Spinal cord (tissue), 10 donors: ENCODE results near the gene WDR81. TPM values are rescaled to one million over a fixed set of nuclear protein-coding genes. Genes with fewer than 3 reads are reported as not detected.
"Not testable (repeated sequence)": the region's sequence is repeated elsewhere in the genome, so short reads cannot be mapped to it uniquely, and the experiment has no call there.

ENCODE experiments used
- DNase-seq, 6 donors: peaks; one replicate each; pipeline versions ENCODE4 v3.0.0 to v3.0.0-alpha.2; 2013 to 2015; ENCODE audit warnings: low spot score in 6 of 6, low read depth in 4 of 6
- H3K27ac ChIP-seq: one replicate; pipeline ENCODE4 v1.5.1; 2013; ENCODE audit warnings: low read depth, low read length, control low read depth
- H3K27me3 ChIP-seq: one replicate; pipeline ENCODE4 v1.6.1; 2013; ENCODE audit warnings: low read length; ENCODE audit not compliant: control insufficient read depth, insufficient read depth
- H3K36me3 ChIP-seq: one replicate; pipeline ENCODE4 v1.6.1; 2013; ENCODE audit warnings: low read length; ENCODE audit not compliant: control insufficient read depth, insufficient read depth
- H3K4me1 ChIP-seq: one replicate; pipeline ENCODE4 v1.6.1; 2013; ENCODE audit warnings: low read length; ENCODE audit not compliant: control insufficient read depth, insufficient read depth
- H3K4me3 ChIP-seq: one replicate; pipeline ENCODE4 v1.5.1; 2013; ENCODE audit warnings: low read depth, low read length, control low read depth
- H3K9me3 ChIP-seq: one replicate; pipeline ENCODE4 v1.6.1; 2013; ENCODE audit warnings: low read length; ENCODE audit not compliant: control insufficient read depth, insufficient read depth
- WGBS: methylation state at CpG from one replicate; pipeline ENCODE4 v1.1.5; 2013; ENCODE audit warnings: missing lambda C conversion rate; ENCODE audit not compliant: insufficient coverage; 5-methylcytosine and 5-hydroxymethylcytosine counted together
- polyA plus RNA-seq, 2 donors: library from polyadenylated mRNA; unstranded; fragments of 120-200 nt; gene quantifications; one replicate each; pipeline ENCODE4 v1.2.1, GENCODE V29; 2013; ENCODE audit not compliant: insufficient read length in 2 of 2
- total RNA-seq, 2 donors: library from RNA; depleted of rRNA in 1 of 2; stranded (reverse); fragments of 120-200 nt in 1 of 2; fragments of >200 nt in 1 of 2; gene quantifications; one replicate each; pipeline versions ENCODE4 v1.2.3 to v1.2.4, GENCODE V29; 2013 to 2014
- donor health status: healthy.

The WDR81 gene
- total and polyA plus RNA-seq, 4 donors: 9.9 to 17.0 (median 13.9) TPM

- H3K27ac ChIP-seq: peak overlapping the region; percentile 36
- WGBS: 52% methylated on average over 4 of the region's 5 CpGs
- no peaks in the 10 kb centered on the region for H3K27me3 ChIP-seq
- H3K36me3 ChIP-seq: no peaks in the 10 kb centered on the region
- no peaks in the 10 kb centered on the region for H3K9me3 ChIP-seq
- H3K4me1 ChIP-seq: no peaks in the 10 kb centered on the region
- DNase-seq: no peak
- no peak overlapping the region for H3K4me3 ChIP-seq
Observed at GRCh38 chr17:1697681-1698080, 26.8 kb upstream of the WDR81 start.

DNA sequence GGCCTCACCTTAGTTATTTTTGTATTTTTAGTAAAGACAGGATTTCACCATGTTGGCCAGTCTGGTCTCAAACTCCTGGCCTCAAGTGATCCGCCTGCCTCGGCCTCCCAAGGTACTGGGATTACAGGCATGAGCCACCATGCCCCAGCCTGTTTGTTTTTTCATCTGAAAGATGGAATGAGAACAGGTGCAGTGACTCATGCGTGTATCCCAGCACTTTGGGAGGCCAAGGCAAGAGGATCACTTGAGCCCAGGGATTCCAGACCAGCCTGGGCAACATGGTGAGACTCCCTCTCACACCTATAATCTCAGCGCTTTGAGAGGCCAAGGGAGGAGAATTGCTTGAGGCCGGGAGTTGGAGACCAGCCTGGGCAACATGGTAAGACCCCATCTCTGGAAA lies 24.6 kb upstream of the WDR81 start:
- WGBS: 78% methylated on average over 2 of the region's 5 CpGs
- not testable (repeated sequence) for H3K4me1 ChIP-seq, DNase-seq, H3K27ac ChIP-seq, H3K36me3 ChIP-seq, H3K4me3 ChIP-seq, H3K27me3 ChIP-seq, H3K9me3 ChIP-seq

GRCh38 chr17:1703063-1703462 lies 21.4 kb upstream of the WDR81 start:
- Histone ChIP-seq H3K27ac (no peak overlapping the region), H3K36me3 (peaks cover 5% of the 10 kb centered on the region), H3K27me3 (peaks cover 6% of the 10 kb centered on the region), H3K9me3 (no peaks in the 10 kb centered on the region), H3K4me3 (no peak overlapping the region), H3K4me1 (no peaks in the 10 kb centered on the region)
- 54% methylated on average over 3 of the region's 4 CpGs for WGBS
- DNase-seq: no peak

DNA sequence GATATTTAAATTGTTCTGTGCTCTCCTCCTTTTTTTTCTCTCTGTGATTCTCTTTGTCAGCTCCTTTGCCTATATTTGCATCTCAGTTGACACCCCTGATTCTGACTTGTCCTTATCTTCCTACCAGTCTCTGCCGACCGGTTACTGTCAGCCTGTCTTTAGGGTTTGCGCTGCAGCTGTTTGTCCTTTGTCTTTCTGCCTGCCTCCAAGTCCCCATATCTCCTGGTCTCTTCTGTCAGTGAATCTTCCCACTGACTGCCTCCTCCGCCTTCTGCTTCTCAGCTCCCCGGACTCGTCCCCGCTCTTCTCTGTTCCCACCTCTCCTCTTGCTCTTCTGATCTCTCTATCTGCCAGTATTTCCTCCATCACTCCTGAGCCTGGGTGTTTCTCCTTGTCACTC lies 19.5 kb upstream of the WDR81 start:
- peaks cover 16% of the 10 kb centered on the region for H3K27me3 ChIP-seq
- 75% methylated on average over 7 of the region's 7 CpGs for WGBS
- H3K4me3 ChIP-seq: no peak overlapping the region
- H3K27ac ChIP-seq: no peak overlapping the region
- H3K9me3 ChIP-seq: no peaks in the 10 kb centered on the region
- DNase-seq: no peak
- peaks cover 7% of the 10 kb centered on the region for H3K4me1 ChIP-seq
- peaks cover 5% of the 10 kb centered on the region for H3K36me3 ChIP-seq

- WGBS: 79% methylated on average over 3 of the region's 5 CpGs
- Histone ChIP-seq H3K9me3 (no peaks in the 10 kb centered on the region), H3K36me3 (peaks cover 5% of the 10 kb centered on the region), H3K27me3 (peaks cover 21% of the 10 kb centered on the region), H3K4me1 (peaks cover 16% of the 10 kb centered on the region), H3K27ac (no peak overlapping the region), H3K4me3 (no peak overlapping the region)
- no peak for DNase-seq
Observed at GRCh38 chr17:1707107-1707506, 17.4 kb upstream of the WDR81 start.

DNA sequence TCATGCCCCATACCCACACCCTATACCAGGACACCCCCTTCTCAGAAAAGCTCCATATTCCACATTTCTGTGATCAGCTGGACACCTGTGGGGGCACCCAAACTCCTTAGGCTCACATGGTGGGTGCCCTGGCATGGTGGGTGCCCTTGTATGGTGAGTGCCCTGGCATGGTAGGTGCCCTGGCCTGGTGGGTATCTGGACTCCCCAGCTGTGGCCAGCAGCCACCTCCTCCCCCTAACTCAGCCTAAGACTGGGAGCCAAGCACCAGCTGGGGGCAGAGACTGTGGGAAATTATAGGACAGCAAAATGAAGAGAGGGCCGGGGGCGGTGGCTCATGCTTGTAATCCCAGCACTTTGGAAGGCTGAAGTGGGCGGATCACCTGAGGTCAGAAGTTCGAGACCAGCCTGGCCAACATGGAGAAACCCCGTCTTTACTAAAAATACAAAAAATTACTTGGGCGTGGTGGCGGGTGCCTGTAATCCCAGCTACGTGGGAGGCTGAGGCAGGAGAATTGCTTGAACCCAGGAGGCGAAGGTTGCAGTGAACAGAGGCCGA lies 15.6 kb upstream of the WDR81 start:
- Histone ChIP-seq H3K27me3 (peaks cover 21% of the 10 kb centered on the region), H3K36me3 (peaks cover 21% of the 10 kb centered on the region), H3K4me1 (peaks cover 20% of the 10 kb centered on the region)
- H3K9me3 ChIP-seq, DNase-seq, H3K27ac ChIP-seq, H3K4me3 ChIP-seq: not testable (repeated sequence)
- WGBS: 80% methylated on average over 7 of the region's 10 CpGs

DNA sequence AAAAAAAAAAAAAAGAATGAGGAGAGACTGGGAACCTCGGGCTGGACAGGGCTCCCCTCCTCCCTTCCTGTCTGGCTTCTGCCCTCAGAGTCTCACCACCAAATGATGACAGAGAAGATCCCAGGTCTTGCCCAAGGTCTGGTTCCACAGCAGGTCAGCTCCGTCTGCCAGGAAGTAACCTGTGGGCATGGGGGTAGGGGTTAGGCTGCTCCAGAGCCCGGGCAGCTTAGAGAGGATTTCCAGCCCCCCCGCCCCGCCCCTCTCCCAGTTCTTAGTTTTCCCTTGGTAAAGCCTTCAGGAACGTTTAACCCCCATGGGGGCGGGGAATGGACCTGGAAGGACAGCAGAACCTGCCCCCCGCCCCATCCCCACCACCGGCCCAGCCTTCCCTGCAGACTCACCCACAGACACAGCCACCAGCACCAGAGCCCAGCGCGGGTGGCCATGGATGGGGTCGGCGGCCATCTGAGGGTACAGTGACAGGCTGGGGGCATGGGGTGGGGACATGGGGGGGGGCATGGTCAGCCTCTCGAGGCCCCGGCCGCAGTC lies 15.0 kb upstream of the WDR81 start:
- H3K4me1 ChIP-seq: peaks cover 26% of the 10 kb centered on the region
- 10% methylated on average over 3 of the region's 16 CpGs for WGBS
- no peak overlapping the region for H3K27ac ChIP-seq
- H3K27me3 ChIP-seq: peaks cover 21% of the 10 kb centered on the region
- H3K36me3 ChIP-seq: peaks cover 27% of the 10 kb centered on the region
- no peak overlapping the region for H3K4me3 ChIP-seq
- H3K9me3 ChIP-seq: no peaks in the 10 kb centered on the region
- no peak for DNase-seq

DNA sequence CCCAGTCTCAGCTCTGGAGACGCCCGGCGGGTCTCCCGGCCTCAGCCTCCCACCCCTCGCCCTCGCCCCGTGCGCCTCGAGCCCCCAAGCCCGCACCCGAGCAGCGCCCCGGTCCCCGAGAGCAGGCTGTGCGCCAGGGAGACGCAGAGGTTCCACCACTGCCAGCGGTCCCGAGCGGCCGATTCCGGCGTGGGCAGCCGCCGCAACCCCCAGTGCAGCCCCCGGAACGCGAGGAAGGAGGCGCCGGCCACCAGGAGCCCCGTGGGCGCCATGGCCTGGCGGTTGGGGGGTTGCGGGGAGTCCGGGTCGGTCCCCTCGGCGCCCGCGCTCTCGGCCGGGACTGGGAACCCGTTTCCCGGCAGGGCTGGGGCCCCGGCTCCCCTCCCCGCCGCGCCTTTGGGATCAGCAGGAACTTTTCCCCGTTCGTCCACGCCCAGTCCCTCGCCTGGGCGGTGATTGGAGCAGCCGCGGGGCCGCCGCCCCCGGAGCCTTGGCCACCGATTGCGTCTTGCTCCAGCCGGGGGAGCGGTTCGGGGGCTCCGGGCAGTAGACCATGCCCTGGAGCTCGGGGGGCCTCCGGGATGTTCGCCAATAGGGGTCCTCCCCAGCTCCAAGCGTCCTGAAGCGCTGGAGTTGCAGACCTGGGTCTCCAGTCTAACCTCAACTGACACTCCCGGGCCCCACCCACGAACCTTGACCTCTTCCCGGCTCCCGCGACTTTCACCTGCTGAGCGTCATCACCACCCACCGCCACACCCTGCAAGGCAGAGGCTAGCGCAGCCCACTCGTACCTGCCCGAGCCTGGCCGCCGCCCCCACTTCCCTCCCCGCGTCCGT lies 14.3 kb upstream of the WDR81 start, which contains the start of gene TLCD2:
TLCD2 (minus strand) TSS at position 407 of the 836 bp plus-strand sequence; CDS start at position 272, 135 bp downstream.
- peaks cover 27% of the 10 kb centered on the region for H3K36me3 ChIP-seq
- H3K4me1 ChIP-seq: peaks cover 33% of the 10 kb centered on the region
- H3K9me3 ChIP-seq: no peaks in the 10 kb centered on the region
- H3K27me3 ChIP-seq: peaks cover 21% of the 10 kb centered on the region
- 1% methylated on average over 83 of the region's 83 CpGs for WGBS
- H3K4me3 ChIP-seq: peak within 1 kb of the TSS; percentile 49
- peak in 1 of 6 donors; percentile 66 for DNase-seq
- peak within 1 kb of the TSS; percentile 52 for H3K27ac ChIP-seq

GRCh38 chr17:1710807-1711553 lies 13.5 kb upstream of the WDR81 start:
- Histone ChIP-seq H3K27me3 (peaks cover 21% of the 10 kb centered on the region), H3K4me3 (peak overlapping the region; percentile 49), H3K27ac (peak overlapping the region; percentile 52), H3K9me3 (no peaks in the 10 kb centered on the region), H3K36me3 (peaks cover 27% of the 10 kb centered on the region), H3K4me1 (peaks cover 38% of the 10 kb centered on the region)
- no peak for DNase-seq
- WGBS: 21% methylated on average over 5 of the region's 14 CpGs
